Neural cell (in vitro differentiated cells): Measurements from ENCODE around the gene NANOS2. TPM values are rescaled to one million over a fixed set of nuclear protein-coding genes. Genes with fewer than 3 reads are reported as not detected.

Experiments
- H2AFZ ChIP-seq: fragments of 200-600, 300-800 bp; sonication (generic), shearing (Covaris generic); 2 replicates; pipeline ENCODE4 v1.6.0; 2014; ENCODE audit warnings: low read depth, mild to moderate bottlenecking, antibody characterized with exemption, low read length, moderate library complexity
- H3F3A ChIP-seq: fragments of 200-600 bp; shearing (Covaris generic); 2 replicates; pipeline ENCODE4 v1.6.1; 2016; ENCODE audit warnings: mild to moderate bottlenecking, moderate library complexity, mixed read lengths, antibody characterized with exemption, low read length; ENCODE audit not compliant: insufficient read depth, poor library complexity, severe bottlenecking
- H3K27ac ChIP-seq: fragments of 200-600, 300-800 bp; sonication (generic), shearing (Covaris generic); 2 replicates; pipeline ENCODE4 v1.5.1; 2014; ENCODE audit warnings: mild to moderate bottlenecking, low read length, moderate library complexity
- H3K27me3 ChIP-seq: fragments of 300-800, 200-600 bp; sonication (generic), shearing (Covaris generic); 2 replicates; pipeline ENCODE4 v1.6.0; 2014; ENCODE audit warnings: mild to moderate bottlenecking, low read depth, low read length, moderate library complexity; ENCODE audit not compliant: insufficient read depth
- H3K36me3 ChIP-seq: fragments of 300-800, 200-600 bp; sonication (generic), shearing (Covaris generic); 2 replicates; pipeline ENCODE4 v1.5.1; 2014; ENCODE audit warnings: mild to moderate bottlenecking, antibody characterized with exemption, low read length, moderate library complexity; ENCODE audit not compliant: insufficient read depth
- H3K4me2 ChIP-seq: fragments of 300-800, 200-600 bp; sonication (generic), shearing (Covaris generic); 2 replicates; pipeline ENCODE4 v1.6.0; 2014; ENCODE audit warnings: mild to moderate bottlenecking, low read length
- H3K4me3 ChIP-seq: fragments of 300-800, 200-600 bp; sonication (generic), shearing (Covaris generic); 2 replicates; pipeline ENCODE4 v1.5.1; 2014; ENCODE audit warnings: mild to moderate bottlenecking, low read length, moderate library complexity
- H3K79me2 ChIP-seq: fragments of 200-600 bp; shearing (Covaris generic); replicated peaks from 2 replicates; pipeline ENCODE4 v1.6.0; 2014; ENCODE audit warnings: mild to moderate bottlenecking, low read length, moderate library complexity; ENCODE audit not compliant: insufficient read depth
- H3K9ac ChIP-seq: fragments of 300-800, 200-600 bp; sonication (generic), shearing (Covaris generic); 2 replicates; pipeline ENCODE4 v1.6.1; 2016; ENCODE audit warnings: mild to moderate bottlenecking, low read length, mixed read lengths
- H3K9me2 ChIP-seq: fragments of 200-600 bp; shearing (Covaris generic); 2 replicates; pipeline ENCODE4 v1.6.1; 2016; ENCODE audit warnings: mild to moderate bottlenecking, low read length, mixed read lengths; ENCODE audit not compliant: insufficient read depth
- H3K9me3 ChIP-seq: fragments of 200-600, 300-800 bp; sonication (generic), shearing (Covaris generic); 2 replicates; pipeline ENCODE4 v1.6.1; 2016; ENCODE audit warnings: mild to moderate bottlenecking, mixed run types, low read length, moderate library complexity, mixed read lengths
- H4K20me1 ChIP-seq: fragments of 200-600 bp; shearing (Covaris generic); 2 replicates; pipeline ENCODE4 v1.6.1; 2016; ENCODE audit warnings: mild to moderate bottlenecking, mixed run types; ENCODE audit not compliant: insufficient read depth
- CTCF ChIP-seq: fragments of 450-650 bp; IDR thresholded peaks from 2 replicates; pipeline ENCODE4 v1.5.1; 2014; ENCODE audit warnings: antibody characterized with exemption, mild to moderate bottlenecking, moderate library complexity; ENCODE audit not compliant: poor library complexity, severe bottlenecking
- EZH2 ChIP-seq: fragments of 200-600, 300-800 bp; shearing (Covaris generic), sonication (generic); IDR thresholded peaks from 2 replicates; pipeline ENCODE4 v1.6.1; 2014; ENCODE audit warnings: antibody characterized with exemption, low read length, borderline replicate concordance, mild to moderate bottlenecking; ENCODE audit not compliant: insufficient read depth, poor library complexity, severe bottlenecking
- MXI1 ChIP-seq: fragments of 450-650 bp; conservative IDR thresholded peaks from 2 replicates; pipeline ENCODE4 v1.6.1; 2014; ENCODE audit warnings: antibody characterized with exemption, mild to moderate bottlenecking; ENCODE audit not compliant: poor library complexity, severe bottlenecking
- POLR2AphosphoS5 ChIP-seq: IDR thresholded peaks from 2 replicates; pipeline ENCODE4 v1.6.1; 2012
- REST ChIP-seq: IDR thresholded peaks from 2 replicates; pipeline ENCODE4 v1.6.1; 2012; ENCODE audit warnings: borderline replicate concordance
- SMC3 ChIP-seq: fragments of 450-650 bp; conservative IDR thresholded peaks from 2 replicates; pipeline ENCODE4 v1.6.1; 2014; ENCODE audit warnings: antibody characterized with exemption, mild to moderate bottlenecking, moderate library complexity; ENCODE audit not compliant: poor library complexity
- TAF1 ChIP-seq: IDR thresholded peaks from 2 replicates; pipeline ENCODE4 v1.6.1; 2012; ENCODE audit warnings: low read depth
- polyA plus RNA-seq: library from polyadenylated mRNA; depleted of rRNA; stranded (reverse); fragments of >200 nt; gene quantifications from 2 replicates; pipeline ENCODE4 v1.2.3, GENCODE V29; 2014

The NANOS2 gene
- polyA plus RNA-seq, 1 donor from 2014 or later = 0.64 TPM

GRCh38 chr19:45958320-45958719, 43.7 kb upstream of the NANOS2 start:
- no peak overlapping the region for H3K9ac ChIP-seq
- H3K36me3 ChIP-seq = peaks cover 5% of the 10 kb centered on the region
- no peak overlapping the region for H3K4me3 ChIP-seq
- peaks cover 10% of the 10 kb centered on the region for H3F3A ChIP-seq
- TF ChIP-seq MXI1 = no peak
- TF ChIP-seq TAF1 = no peak
- peak; percentile 57 for TF ChIP-seq POLR2AphosphoS5
- H2AFZ ChIP-seq = no peak overlapping the region
- H3K79me2 ChIP-seq = peaks cover 21% of the 10 kb centered on the region
- H3K27ac ChIP-seq = no peak overlapping the region
- no peaks in the 10 kb centered on the region for H4K20me1 ChIP-seq
- no peak overlapping the region for H3K4me2 ChIP-seq
- no peaks in the 10 kb centered on the region for H3K27me3 ChIP-seq
- H3K9me3 ChIP-seq = no peaks in the 10 kb centered on the region
- H3K9me2 ChIP-seq = no peaks in the 10 kb centered on the region

- peak overlapping the region; percentile 95 for H3K27ac ChIP-seq
- H3K36me3 ChIP-seq = peaks cover 17% of the 10 kb centered on the region
Observed at GRCh38 chr19:45955905-45956608, 41.5 kb upstream of the NANOS2 start.

More at GRCh38 chr19:45955905-45956608, 41.5 kb upstream of the NANOS2 start:
- H3K4me3 ChIP-seq = no peak overlapping the region
- H3F3A ChIP-seq = peaks cover 11% of the 10 kb centered on the region
- H3K9me3 ChIP-seq = no peaks in the 10 kb centered on the region
- no peaks in the 10 kb centered on the region for H3K9me2 ChIP-seq
- H3K9ac ChIP-seq = no peak overlapping the region
- no peaks in the 10 kb centered on the region for H3K27me3 ChIP-seq
- no peaks in the 10 kb centered on the region for H4K20me1 ChIP-seq
- TF ChIP-seq POLR2AphosphoS5 = peak; percentile 17
- no peak for TF ChIP-seq SMC3
- no peak for TF ChIP-seq EZH2
- TF ChIP-seq REST = no peak
- TF ChIP-seq CTCF = no peak
- no peak for TF ChIP-seq MXI1
- H3K79me2 ChIP-seq = peaks cover 14% of the 10 kb centered on the region
- H3K4me2 ChIP-seq = no peak overlapping the region
- no peak overlapping the region for H2AFZ ChIP-seq
